Heart right ventricle (tissue), 12 donors: ENCODE data around the gene ZFP57. TPM values are rescaled to one million over a fixed set of nuclear protein-coding genes. Genes with fewer than 3 reads are reported as not detected.

ENCODE experiments used
- polyA plus RNA-seq, 2 donors: library from polyadenylated mRNA; stranded (reverse); fragments of 200-250 nt; gene quantifications; one replicate each; pipeline ENCODE4 v1.2.3, GENCODE V29; 2013
- total RNA-seq, 10 donors: library from RNA; stranded (reverse); fragmentation: NEBNext Ultra II Directional in 3 of 10; extraction: Animal tissue kit (Norgen Biotek cat#: 25700) in 3 of 10; gene quantifications; one replicate each; pipeline versions ENCODE4 v1.2.1 to v1.2.4, GENCODE V29; 2021 to 2023
- donor health status: ischemic (EF 13 %, LVEDD 7.1; RV severe dilation, severe dysfunction).
- donor health status: healthy with polysubstance abuse.
- donor health status: DM: no; HTN: yes; CAD: no.
- donor health status: DM: no; HTN: no; CAD: no.
- donor health status: ischemic (EF 25% LVEDD 6.9; RV normal size, moderate dysfunction).
- donor health status: ischemic (EF 25% LVEDD 5.7; RV mildly dilated, moderate dysfunction).
- donor health status: healthy.
- donor health status: nonischemic (EF 11% LVEDD 7.7; RV severe dilation, severe dysfunction).
- donor health status: DM: yes; HTN: yes; CAD: no.
- donor health status: PGD.
- donor health status: ischemic (EF 29% LVEDD 5.4; RV normal size, mild dysfunction).
- donor health status: nonischemic (EF 23%, LVEDD 6.1; RV moderate dilation, normal function).

The ZFP57 gene
- total and polyA plus RNA-seq, 12 donors: 0.06 to 14.7 (median 2.5) TPM; not detected in 7

Other genes with a start within 250 kb of the ZFP57 start
- gene OR10C1, start 241.8 kb downstream of the ZFP57 start, total RNA-seq: not detected
- not detected for gene OR10C1, start 241.8 kb downstream of the ZFP57 start, polyA plus RNA-seq
- not detected for gene OR11A1, start 224.1 kb downstream of the ZFP57 start, total RNA-seq
- gene OR11A1, start 224.1 kb downstream of the ZFP57 start, polyA plus RNA-seq: not detected
- not detected for gene OR2H1, start 224.0 kb downstream of the ZFP57 start, total RNA-seq
- not detected for gene OR2H1, start 224.0 kb downstream of the ZFP57 start, polyA plus RNA-seq
- gene MAS1L, start 193.2 kb downstream of the ZFP57 start, total RNA-seq: not detected
- gene MAS1L, start 193.2 kb downstream of the ZFP57 start, polyA plus RNA-seq: not detected
- 10 to 100 TPM in 1 of 10 donors, under 1 TPM in 3, not detected in 6; 0.23 to 53.8 (median 0.48) TPM for gene UBD, start 121.4 kb downstream of the ZFP57 start, total RNA-seq
- under 1 TPM in 1 of 2 donors, not detected in 1; 0.33 TPM for gene UBD, start 121.4 kb downstream of the ZFP57 start, polyA plus RNA-seq
- gene OR2H2, start 96.0 kb downstream of the ZFP57 start, total RNA-seq: not detected
- gene OR2H2, start 96.0 kb downstream of the ZFP57 start, polyA plus RNA-seq: not detected
- 10 to 100 TPM; 10.2 to 31.0 (median 18.2) TPM for gene GABBR1, start 48.0 kb downstream of the ZFP57 start, total RNA-seq
- gene GABBR1, start 48.0 kb downstream of the ZFP57 start, polyA plus RNA-seq: 10 to 100 TPM; 10.4 to 41.3 TPM
- 10 to 100 TPM in 2 of 10 donors, 1 to 10 TPM in 8; 1.6 to 13.6 (median 3.2) TPM for gene MOG, start 24.1 kb downstream of the ZFP57 start, total RNA-seq
- gene MOG, start 24.1 kb downstream of the ZFP57 start, polyA plus RNA-seq: 1 to 10 TPM in 1 of 2 donors, under 1 TPM in 1; 0.19 to 3.1 TPM
- gene HLA-F, start 42.3 kb upstream of the ZFP57 start, total RNA-seq: 100 to 1,000 TPM in 1 of 10 donors, 10 to 100 TPM in 9; 24.0 to 191 (median 31.6) TPM
- 100 to 1,000 TPM in 1 of 2 donors, 10 to 100 TPM in 1; 61.7 to 105 TPM for gene HLA-F, start 42.3 kb upstream of the ZFP57 start, polyA plus RNA-seq
- under 1 TPM in 3 of 10 donors, not detected in 7; 0.45 to 0.77 (median 0.65) TPM for gene HLA-G, start 146.7 kb upstream of the ZFP57 start, total RNA-seq
- under 1 TPM in 1 of 2 donors, not detected in 1; 0.13 TPM for gene HLA-G, start 146.7 kb upstream of the ZFP57 start, polyA plus RNA-seq